ENCODE results near the gene MTHFSD.

DNA sequence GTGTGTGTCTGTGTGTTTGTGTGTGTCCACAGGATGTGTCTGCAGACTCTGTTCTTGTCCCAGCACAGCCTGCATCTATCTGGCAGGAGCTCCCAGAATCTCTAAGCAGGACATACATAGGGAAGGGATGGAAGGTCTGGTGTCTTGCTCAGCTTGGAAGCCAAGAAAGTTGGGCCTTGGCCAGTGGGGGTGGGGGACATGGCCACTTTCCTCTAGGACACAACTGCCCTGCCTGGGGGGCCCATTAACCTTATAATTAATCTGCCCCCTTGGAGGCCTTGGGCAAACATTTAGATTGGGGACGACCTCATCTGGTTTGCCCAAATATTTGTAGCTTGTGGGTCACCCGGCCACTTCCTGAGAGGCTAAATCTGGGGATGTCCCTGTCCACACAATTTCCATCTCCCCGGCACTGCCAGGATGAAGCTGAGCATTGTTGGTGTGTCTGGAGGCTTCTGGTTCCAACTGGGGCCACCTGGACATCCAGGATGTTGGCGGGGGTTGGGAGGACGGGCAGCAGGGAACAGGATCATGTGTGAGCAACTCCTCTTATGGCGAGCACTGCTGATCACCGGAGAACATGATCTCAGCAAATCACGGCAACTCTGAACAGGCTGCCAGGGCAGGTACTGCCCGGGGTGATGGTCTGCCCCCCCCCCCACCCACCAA lies 61.9 kb downstream of the MTHFSD start:
- TF ChIP-seq, protein P1, sequence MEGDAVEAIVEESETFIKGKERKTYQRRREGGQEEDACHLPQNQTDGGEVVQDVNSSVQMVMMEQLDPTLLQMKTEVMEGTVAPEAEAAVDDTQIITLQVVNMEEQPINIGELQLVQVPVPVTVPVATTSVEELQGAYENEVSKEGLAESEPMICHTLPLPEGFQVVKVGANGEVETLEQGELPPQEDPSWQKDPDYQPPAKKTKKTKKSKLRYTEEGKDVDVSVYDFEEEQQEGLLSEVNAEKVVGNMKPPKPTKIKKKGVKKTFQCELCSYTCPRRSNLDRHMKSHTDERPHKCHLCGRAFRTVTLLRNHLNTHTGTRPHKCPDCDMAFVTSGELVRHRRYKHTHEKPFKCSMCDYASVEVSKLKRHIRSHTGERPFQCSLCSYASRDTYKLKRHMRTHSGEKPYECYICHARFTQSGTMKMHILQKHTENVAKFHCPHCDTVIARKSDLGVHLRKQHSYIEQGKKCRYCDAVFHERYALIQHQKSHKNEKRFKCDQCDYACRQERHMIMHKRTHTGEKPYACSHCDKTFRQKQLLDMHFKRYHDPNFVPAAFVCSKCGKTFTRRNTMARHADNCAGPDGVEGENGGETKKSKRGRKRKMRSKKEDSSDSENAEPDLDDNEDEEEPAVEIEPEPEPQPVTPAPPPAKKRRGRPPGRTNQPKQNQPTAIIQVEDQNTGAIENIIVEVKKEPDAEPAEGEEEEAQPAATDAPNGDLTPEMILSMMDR (IDR thresholded peaks at IDR 0.05): no peak
- no peak for TF ChIP-seq POLR2A (IDR thresholded peaks at IDR 0.05)
- no peak for TF ChIP-seq EP300 (IDR thresholded peaks at IDR 0.05)

All from tibial nerve (tissue), 4 donors.